ENCODE measurements around the gene VPS33A. TPM values are rescaled to one million over a fixed set of nuclear protein-coding genes. Genes with fewer than 3 reads are reported as not detected.
"Not testable (repeated sequence)": the region's sequence is repeated elsewhere in the genome, so short reads cannot be mapped to it uniquely, and the experiment has no call there.

Gene VPS33A
- polyA plus RNA-seq, 4 donors = 13.2 to 18.4 (median 17.6) TPM

GRCh38 chr12:122206111-122206881, 60.0 kb downstream of the VPS33A start:
- DNase-seq (ENCODE audit: low read depth in 4 of 4, low spot score in 3 of 4) = no peak

- no peak for DNase-seq (ENCODE audit: low read depth in 4 of 4, low spot score in 3 of 4)
Measured at GRCh38 chr12:122205053-122205925, 61.0 kb downstream of the VPS33A start.

GRCh38 chr12:122204167-122205052, 61.9 kb downstream of the VPS33A start:
- DNase-seq (ENCODE audit: low read depth in 4 of 4, low spot score in 3 of 4) = no peak

GRCh38 chr12:122203301-122204166, 62.8 kb downstream of the VPS33A start, which contains the start of gene B3GNT4:
Gene B3GNT4, plus strand, starts transcription at chr12:122203709. Its CDS starts 910 bp downstream, at chr12:122204619.
- no peak for DNase-seq (ENCODE audit: low read depth in 4 of 4, low spot score in 3 of 4)

GRCh38 chr12:122202811-122203210, 63.5 kb downstream of the VPS33A start:
- not testable (repeated sequence) for DNase-seq (ENCODE audit: low read depth in 4 of 4, low spot score in 3 of 4)

DNA sequence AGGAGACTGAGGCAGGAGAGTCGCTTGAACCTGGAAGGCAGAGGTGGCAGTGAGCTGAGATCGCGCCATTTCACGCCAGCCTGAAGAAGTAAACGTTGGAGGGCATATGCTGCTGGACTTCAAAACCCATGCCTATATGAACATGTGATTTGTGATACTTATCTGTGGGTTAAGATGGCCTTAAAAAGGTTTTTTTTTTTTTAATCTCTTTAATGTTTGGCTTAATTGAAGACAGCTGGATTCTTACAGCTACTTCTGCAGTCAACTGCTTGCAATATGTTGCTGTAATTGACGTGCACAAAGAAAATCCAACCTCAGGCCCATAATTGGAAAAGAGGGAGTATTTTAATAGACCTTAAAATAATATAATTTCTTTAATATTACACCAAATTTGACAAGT, 64.3 kb downstream of the VPS33A start:
- DNase-seq (ENCODE audit: low read depth in 4 of 4, low spot score in 3 of 4) = no peak

DNA sequence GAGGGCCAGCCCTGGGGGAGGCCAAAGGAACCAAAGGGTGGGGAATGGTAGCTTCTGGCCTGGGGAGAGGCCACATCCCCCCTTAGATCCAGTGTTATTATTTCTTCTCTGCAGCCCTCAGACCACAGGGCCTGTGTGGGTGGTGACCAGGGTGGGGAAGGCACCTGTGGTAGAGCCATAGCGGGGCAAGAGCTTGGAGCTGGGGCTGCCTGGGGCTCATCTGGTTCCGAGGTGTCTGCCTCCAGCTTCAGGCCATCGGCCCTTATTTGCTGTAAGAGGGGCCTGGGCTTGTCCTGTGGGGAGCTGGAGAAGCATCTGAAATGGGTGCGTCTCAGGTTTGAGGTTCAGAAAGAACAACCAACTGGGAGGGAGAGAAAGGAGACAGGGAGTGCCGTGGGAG, 64.9 kb downstream of the VPS33A start:
- DNase-seq (ENCODE audit: low read depth in 4 of 4, low spot score in 3 of 4) = no peak

DNA sequence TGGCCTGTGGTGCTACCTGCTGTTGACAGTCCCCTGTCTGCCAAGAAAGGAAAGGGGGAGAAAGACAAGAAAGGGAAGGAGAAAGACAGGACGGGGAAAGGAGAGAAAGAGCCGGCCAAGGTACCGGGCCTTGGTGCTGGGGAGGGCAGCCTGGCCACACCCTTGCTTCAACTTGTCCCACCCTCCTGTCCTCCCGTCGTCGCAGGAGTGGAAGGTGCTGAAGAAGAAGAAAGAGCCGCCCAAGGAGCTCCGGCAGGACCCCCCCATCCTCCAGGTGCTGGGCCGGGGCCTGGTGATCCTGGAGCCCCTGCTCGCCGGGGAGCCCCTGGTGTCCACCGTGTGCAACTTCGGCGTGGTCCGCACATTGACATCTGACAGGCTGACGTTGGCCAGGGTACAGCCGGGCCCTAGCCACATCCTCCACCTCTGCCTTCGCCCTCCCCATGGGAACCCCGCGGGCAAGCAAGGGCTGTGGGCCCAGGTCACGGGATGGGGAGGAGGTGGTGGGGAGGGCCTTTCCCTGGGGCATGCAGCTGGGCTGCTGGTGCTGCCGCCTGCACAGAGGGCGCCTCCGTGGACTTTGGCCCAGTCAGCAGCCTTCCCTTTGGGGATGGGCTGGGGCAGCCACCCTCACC, 65.6 kb downstream of the VPS33A start:
- DNase-seq (ENCODE audit: low read depth in 4 of 4, low spot score in 3 of 4) = no peak

- DNase-seq (ENCODE audit: low read depth in 4 of 4, low spot score in 3 of 4) = no peak
Measured at GRCh38 chr12:122199484-122200355, 66.6 kb downstream of the VPS33A start.

GRCh38 chr12:122197612-122197966, 68.7 kb downstream of the VPS33A start:
- no peak for DNase-seq (ENCODE audit: low read depth in 4 of 4, low spot score in 3 of 4)

DNA sequence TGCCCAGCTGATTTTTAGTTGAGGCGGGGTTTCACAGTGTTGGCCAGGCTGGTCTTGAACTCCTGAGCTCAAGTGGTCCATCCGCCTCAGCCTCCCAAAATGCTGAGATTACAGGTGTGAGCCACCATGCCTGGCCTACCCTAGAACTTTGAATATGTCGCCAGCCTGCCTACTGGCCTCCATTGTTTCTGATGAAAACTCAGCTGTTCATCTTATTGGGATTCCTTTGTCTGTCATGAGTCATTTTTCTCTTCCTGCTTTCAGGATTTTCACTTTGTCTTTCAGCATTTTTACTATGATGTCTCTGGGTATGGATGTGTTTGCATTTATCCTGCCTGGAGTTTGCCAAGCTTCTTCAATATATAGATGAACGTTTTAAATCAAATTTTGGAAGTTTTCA, 70.9 kb downstream of the VPS33A start:
- no peak for DNase-seq (ENCODE audit: low read depth in 4 of 4, low spot score in 3 of 4)

- DNase-seq (ENCODE audit: low read depth in 4 of 4, low spot score in 3 of 4) = no peak
Measured at GRCh38 chr12:122194804-122195203, 71.5 kb downstream of the VPS33A start.

DNA sequence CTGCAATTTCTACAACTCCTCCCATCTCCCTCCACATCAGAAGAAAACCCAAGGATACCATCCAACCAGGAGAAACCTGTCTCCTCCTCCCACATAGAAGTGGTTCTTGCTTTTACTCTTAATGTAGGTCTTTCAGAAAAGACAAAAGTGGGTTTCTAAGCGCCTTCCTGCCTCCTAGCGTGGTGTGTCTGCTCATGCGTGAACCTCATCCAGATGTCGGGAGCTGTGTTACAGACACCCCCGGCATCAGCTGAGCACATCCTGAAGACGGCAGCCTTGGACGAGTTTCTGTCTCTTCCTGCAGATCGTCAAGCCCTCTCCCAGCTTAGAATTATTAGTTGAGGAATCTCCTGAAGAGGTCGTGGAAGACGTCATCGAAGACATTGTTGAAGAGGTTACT, 73.9 kb downstream of the VPS33A start:
- DNase-seq (ENCODE audit: low read depth in 4 of 4, low spot score in 3 of 4) = no peak

DNA sequence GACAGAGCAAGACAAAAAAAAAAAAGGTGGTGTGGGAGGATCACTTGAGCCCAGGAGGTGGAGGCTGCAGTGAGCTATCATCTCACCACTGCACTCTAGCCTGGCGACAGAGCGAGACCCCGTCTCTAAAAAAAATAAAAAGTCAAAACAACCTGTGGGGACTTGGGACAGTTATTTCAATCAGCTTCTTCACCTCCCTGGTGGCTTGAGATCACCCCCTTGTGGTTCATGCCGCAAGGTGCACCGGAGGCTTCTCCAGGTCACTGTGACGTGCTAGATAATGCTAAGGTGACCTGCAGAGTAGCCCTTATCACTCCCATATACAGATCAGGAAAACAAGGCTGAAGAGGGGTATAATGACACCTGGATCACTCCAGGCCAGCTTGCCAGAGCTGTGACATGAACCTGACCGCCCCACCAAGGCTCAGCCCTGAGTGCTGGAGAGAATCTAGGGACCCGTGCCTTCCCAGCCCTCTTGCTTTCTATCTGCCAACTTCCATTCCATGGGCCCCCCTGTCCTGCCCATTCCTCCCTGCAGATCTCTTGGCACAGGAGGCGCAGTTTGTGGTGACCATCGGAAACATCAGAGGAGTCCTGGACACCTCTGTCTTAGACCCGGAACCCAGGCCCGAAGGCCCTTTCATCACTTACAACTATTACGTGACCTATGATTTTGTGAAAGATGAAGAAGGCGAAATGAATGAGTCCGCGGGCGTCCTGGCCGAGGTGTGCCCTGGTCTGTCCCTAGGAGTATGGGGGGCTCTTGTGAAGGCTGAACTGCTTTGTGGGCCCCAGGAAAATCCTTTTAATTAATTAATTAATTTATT, 75.2 kb downstream of the VPS33A start:
- DNase-seq (ENCODE audit: low read depth in 4 of 4, low spot score in 3 of 4) = no peak

DNA sequence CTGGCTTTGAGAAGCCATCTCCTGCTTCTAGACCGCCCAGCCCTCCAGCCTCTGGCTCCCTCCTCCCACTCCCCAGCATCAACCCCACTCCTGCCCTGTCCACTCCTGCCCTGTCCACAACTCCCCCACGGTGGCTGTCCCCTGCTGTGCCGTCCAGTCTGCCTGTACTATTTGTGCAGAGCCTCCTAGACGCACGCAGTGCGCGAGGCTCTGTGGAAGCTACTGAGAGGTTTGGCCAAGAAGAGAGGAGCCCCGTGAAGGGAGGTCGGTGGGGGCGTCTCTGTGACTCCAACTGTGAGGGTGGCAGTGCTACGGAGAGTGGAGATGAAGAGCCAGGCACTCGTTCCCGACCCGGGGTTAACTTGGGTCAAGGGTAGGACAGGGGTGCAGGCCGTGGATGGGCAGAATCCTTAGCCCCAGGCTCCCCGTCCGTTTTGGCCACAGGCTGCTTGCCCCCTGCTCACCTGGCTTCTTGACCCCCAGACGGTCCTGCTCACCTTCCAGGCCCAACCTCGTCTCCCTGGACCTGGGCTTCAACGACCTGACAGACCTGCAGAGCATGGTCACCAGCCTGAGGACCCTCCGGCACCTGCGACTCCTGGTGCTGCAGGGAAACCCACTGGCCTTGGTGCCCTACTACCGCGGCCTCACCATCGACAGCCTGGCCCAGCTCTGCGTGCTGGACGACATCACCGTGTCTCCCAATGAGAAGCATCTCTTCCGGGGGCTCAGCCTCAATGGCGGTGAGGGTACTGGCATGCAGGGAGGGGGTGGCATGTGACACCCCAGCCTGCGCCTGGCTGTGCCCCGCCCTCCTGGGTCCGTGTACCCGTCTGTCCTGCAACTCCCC, 76.4 kb downstream of the VPS33A start:
- no peak for DNase-seq (ENCODE audit: low read depth in 4 of 4, low spot score in 3 of 4)

DNA sequence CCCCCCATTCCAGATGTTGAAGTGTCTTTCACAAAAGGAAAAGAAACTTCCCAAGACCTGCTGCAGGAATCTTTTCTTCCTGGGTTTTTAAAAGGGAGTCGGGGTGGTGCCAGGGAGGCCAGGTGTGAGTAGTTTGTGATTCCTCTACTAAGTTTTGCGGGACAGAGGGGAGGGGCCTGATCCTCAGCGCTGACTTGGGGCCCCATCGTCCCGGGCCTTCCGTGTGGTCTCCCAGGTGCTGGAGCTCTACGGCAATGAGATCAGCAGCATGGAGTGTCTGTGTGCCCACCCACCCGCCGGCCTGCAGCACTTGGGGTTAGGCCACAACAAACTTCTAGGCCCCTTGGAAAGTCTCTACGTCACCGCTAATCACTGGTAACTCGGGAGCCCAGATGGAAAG, 78.8 kb downstream of the VPS33A start:
- DNase-seq (ENCODE audit: low read depth in 4 of 4, low spot score in 3 of 4) = no peak
